Measurements from ENCODE around the gene ENTPD5. TPM values are rescaled to one million over a fixed set of nuclear protein-coding genes. Genes with fewer than 3 reads are reported as not detected.

Gene ENTPD5
- total RNA-seq, 1 experiment from 2014 or later = 6.8 TPM

DNA sequence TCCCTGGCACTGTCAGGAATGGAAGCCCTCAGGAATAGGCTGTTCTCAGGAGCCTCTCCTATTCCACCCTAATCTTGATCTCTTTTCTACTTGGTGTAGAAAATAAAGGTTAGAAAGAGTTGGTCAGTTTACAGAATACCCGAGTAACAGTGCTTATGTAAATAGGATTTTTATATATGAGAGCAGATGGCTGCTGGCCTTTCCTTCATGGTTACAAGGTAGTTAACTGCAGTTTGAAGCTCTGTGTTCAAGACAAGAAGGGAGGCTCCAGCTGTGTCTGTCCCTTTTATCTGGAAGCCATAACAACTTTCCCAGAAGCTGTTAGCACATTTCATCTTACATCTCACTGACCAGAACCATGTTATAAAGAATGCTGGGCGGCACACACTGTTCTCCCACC is 23.2 kb upstream of the ENTPD5 start:
- Histone ChIP-seq H2AK5ac (ENCODE audit: insufficient read length, low read length) (no peak overlapping the region), H3K79me1 (ENCODE audit: insufficient read depth, low read depth, low read length, poor library complexity, severe bottlenecking) (no peaks in the 10 kb centered on the region), H3K23ac (ENCODE audit: insufficient read length, low read depth, low read length) (no peak overlapping the region), H4K91ac (ENCODE audit: insufficient read length, low read depth, low read length) (no peak overlapping the region), H3K14ac (ENCODE audit: insufficient read depth, low read length) (no peak overlapping the region), H3K18ac (ENCODE audit: insufficient read length, low read depth, low read length) (no peak overlapping the region), H3K9me3 (ENCODE audit: control insufficient read depth, low read depth, low read length) (no peaks in the 10 kb centered on the region), H2BK12ac (ENCODE audit: insufficient read length, low read depth, low read length) (no peak overlapping the region), H3K79me2 (ENCODE audit: insufficient read depth, low read length) (no peaks in the 10 kb centered on the region), H4K5ac (ENCODE audit: insufficient read length, low read depth, low read length) (no peak overlapping the region), H3K4me2 (ENCODE audit: insufficient read depth, insufficient read length, low read length) (no peak overlapping the region), H3K4ac (ENCODE audit: low read depth, low read length) (no peak overlapping the region), H2BK15ac (ENCODE audit: low read depth, low read length) (no peak overlapping the region), H3T11ph (ENCODE audit: low read length) (no peak overlapping the region), H3K27me3 (ENCODE audit: insufficient read depth, low read length) (no peaks in the 10 kb centered on the region), H3K27ac (ENCODE audit: insufficient read length, low read depth, low read length) (no peak overlapping the region), H2BK120ac (ENCODE audit: low read depth, low read length, poor library complexity, severe bottlenecking) (no peak overlapping the region), H3K9ac (ENCODE audit: extremely low read depth, insufficient read length, low read length) (no peak overlapping the region), H2BK20ac (ENCODE audit: low read depth, low read length, poor library complexity, severe bottlenecking) (no peak overlapping the region), H4K20me1 (ENCODE audit: control insufficient read depth, insufficient read depth, insufficient read length) (no peaks in the 10 kb centered on the region), H3K4me1 (ENCODE audit: insufficient read depth, low read length) (no peaks in the 10 kb centered on the region), H3K56ac (ENCODE audit: insufficient read length, low read depth, low read length) (no peak overlapping the region), H4K8ac (replicated peaks; ENCODE audit: insufficient read length, low read depth, low read length) (no peak overlapping the region), H2AFZ (ENCODE audit: low read length) (no peak overlapping the region), H2BK5ac (ENCODE audit: insufficient read length, low read length) (no peak overlapping the region), H3K23me2 (ENCODE audit: insufficient read length, low read depth, low read length, poor library complexity, severe bottlenecking) (no peaks in the 10 kb centered on the region)
- no CpG with 5 or more reads among the region's 2 CpGs for WGBS (ENCODE audit: extremely low coverage, insufficient read length, low lambda C conversion rate)
- Mint-ChIP-seq H3K36me3 (ENCODE audit: insufficient read depth in 1 of 3, low read depth in 3 of 3) (no peaks in the 10 kb centered on the region), H3K27ac (no peak overlapping the region), H3K4me3 (no peak overlapping the region), H3K9me3 (no peaks in the 10 kb centered on the region), H3K27me3 (ENCODE audit: low read depth) (no peaks in the 10 kb centered on the region; the same call in 1 of the 2 replicates), H3K4me1 (peaks cover 0 to 2% of the 10 kb centered on the region in 2 experiments; a peak in 1 of 4 replicates)
- DNase-seq = no peak
- TF ChIP-seq, protein P1, sequence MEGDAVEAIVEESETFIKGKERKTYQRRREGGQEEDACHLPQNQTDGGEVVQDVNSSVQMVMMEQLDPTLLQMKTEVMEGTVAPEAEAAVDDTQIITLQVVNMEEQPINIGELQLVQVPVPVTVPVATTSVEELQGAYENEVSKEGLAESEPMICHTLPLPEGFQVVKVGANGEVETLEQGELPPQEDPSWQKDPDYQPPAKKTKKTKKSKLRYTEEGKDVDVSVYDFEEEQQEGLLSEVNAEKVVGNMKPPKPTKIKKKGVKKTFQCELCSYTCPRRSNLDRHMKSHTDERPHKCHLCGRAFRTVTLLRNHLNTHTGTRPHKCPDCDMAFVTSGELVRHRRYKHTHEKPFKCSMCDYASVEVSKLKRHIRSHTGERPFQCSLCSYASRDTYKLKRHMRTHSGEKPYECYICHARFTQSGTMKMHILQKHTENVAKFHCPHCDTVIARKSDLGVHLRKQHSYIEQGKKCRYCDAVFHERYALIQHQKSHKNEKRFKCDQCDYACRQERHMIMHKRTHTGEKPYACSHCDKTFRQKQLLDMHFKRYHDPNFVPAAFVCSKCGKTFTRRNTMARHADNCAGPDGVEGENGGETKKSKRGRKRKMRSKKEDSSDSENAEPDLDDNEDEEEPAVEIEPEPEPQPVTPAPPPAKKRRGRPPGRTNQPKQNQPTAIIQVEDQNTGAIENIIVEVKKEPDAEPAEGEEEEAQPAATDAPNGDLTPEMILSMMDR (conservative IDR thresholded peaks at IDR 0.05) = no peak
